LoVo (cell line): ENCODE data around the gene CALML6.
A peak's percentile ranks its signal among the peaks of the same experiment; 100 is the strongest.

ENCODE experiments used
- DNase-seq: peaks from one replicate; pipeline ENCODE4 v3.0.0-alpha.2; 2016; ENCODE audit warnings: low spot score

CALML6 gene

DNA sequence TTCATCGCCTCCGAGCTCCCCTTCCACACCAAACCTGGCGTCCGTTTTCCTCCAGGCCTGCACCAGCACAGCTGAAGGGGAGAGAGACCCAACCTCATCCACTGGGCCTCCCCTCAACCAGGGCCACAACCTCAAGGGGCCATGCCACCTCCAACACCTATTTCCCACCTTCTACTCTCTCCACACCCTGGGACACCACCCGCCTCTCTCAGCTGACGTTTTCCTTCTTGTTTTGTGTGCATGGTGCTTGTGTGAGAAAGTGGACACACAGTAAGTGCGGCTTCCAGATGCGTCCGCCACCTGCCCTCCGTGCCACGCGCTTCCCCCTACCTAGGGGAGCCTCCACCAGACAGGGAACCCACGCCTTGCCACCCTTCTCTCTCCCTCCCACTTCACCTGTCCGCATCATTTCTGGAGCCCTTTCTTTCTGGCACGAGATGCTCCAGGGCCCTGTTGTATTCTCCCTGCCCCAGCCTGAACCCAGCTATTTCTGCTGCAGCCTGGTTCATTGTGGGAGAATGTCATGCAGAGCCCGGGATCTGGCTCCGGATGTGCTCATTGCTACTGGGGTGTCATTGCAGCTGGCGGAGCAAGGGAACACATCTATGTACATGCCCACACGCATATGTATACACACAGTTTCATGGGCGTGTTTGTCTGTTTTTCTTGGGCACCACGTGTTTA, 22.8 kb upstream of the CALML6 start:
- DNase-seq, result no peak

DNA sequence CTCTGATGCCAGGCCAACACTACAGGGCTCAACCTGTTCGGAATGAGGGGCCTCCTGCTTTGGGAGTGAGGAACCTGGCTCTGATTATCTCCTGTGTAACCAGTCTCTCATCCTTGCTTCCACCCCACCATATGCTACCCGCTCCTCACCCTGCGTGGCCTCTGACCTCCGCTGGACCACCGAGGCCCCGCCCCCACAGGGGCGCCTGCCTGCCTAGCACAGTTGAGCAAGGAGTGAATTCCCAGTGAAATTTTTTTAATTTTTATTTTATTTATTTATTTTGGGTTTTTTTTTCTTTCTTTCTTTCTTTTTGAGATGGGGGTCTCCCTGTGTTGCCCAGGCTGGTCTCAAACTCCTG, 22.3 kb upstream of the CALML6 start:
- DNase-seq, result no peak

DNA sequence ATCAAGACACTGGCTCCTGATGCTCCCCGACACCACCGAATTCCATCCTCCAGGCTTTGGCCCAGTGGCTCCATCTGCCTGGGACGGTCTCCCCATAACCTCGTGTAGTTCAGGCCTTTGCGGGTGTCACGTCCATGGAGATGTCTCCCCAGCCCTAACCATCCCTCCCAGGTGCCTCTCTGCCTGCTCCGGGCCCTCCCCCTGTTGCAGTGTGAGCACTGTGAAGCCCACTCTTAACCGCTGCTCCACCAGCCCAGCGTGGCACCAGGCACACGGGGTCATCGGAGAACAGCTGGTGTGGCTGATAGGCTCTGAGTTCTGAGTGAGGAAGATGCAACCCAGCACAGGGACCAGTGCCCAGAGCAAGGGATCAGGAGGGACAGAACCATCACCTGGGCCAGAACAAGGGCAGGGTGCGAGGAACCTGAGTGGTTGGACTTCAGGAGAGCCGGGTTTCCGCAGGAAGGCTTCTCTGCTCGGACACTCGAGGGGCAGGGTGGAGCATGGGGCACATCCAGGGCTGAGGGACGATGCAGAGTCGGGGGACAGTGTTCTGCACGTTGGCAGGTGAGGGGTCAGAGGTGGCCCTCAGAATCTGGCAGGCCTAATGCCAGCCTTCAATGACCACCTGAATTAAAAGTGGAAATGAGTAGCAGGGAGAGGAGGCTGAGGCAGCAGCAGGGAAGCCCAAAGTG, 21.6 kb upstream of the CALML6 start:
- DNase-seq, result no peak

DNA sequence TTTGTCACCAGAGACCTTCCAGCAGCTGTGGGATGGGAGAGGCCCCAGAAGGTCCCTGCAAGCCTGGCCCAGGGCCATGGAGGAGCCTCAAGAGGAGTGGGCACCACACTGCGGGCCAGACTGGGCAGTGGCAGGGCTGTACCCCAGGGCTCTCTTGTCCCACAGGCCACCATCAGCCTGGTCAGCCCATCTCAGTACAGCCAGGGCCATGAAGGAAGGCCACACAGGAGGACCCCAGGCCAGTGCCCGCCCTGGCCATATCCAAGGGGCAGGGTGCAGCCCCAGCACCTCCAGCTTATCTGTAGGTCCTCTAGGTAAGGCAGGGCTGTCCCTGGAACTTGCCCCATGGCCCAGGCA, 21.1 kb upstream of the CALML6 start:
- no peak for DNase-seq

DNA sequence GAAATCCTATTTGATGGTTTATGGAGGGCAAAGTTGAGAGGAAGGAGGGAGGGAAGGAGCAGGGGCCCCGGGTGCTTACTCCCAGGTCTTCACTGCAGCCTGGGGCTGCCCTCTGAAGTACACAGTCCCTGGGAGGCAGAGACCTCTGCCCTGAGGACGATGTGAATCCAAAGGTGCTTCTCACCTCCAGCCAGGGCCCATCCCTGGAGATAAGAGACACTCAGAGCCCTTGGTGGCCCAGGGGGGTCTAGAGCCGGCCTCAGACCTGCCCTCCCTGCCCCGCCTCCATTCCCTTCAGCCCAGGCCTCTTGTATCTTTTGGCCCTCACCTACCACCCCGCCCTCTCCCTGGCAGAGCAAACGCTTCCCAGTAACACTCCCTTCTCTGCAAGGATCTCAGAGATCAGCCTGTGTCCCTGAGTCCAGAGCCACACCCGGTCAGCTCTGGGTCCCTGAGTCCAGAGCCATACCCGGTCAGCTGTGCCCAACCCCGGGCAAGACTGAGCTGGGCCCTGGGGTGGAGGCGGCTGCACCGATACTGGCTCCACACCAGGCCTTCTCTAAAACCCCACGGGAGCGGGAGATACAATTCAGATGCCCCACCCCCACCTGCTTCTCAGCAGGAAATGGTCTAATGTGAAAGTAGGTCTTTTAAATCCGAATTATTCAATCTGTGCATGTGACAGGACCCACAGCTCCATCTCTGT, 20.6 kb upstream of the CALML6 start:
- DNase-seq, result peak; percentile 38

DNA sequence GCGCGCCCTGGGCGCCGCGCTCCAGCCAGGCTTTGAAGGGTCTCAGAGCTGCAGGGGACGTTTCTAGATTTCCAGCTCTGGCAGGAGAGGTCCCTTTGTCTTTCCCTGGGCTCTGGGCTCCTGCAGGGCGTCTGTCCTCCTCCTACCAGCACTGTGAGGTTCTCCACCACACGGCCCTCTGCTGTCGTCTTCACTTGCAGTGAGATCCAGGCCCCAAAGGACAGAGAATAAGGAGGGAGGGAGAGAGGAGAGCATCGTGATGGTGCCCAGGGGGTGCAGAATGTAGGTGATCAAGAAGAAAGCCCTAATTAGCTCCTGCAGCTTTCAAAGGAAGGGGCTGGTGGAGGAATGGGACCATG, 20.0 kb upstream of the CALML6 start:
- no peak for DNase-seq

DNA sequence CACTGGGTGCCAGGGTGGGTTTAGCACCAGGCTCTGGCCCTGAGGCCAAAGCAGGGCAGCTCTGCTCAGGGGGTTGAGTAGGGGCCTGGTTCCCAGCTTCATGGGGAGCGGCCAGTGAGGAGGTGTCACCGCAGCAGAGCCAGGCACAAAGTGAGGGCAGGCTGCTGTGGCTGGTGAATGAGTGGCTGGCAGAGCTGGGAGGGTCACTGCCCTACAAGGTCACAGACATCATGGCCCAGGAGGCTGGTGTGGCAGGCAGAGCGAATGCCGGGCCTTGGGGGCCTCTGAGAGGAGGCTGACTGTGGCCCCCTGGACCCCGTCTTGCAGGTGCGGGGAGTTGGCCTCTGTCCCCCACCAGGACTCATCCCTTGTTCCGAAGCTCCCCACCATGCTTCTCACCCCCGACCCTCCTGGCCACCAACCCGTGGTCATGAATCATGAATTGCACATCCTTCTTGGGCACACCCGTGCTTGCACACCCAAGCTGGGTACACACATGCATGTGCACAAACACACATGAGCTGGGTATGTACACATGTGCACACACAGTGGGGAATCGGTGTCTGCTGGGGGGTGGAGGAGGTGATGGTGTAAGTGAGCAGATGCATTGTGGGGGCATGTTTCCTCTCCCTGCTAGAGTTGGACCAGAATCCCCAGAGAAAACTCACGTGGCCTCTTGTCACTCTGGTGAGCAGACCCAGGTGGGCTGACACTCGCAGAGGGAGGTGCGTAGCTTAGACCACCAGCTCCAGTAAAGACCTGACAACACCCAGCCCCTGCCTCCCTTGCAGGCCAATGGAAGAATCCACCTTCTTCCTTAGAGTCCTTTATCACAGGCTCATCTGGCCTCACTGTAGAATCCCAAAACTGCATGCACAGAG, 19.4 kb upstream of the CALML6 start:
- no peak for DNase-seq

DNA sequence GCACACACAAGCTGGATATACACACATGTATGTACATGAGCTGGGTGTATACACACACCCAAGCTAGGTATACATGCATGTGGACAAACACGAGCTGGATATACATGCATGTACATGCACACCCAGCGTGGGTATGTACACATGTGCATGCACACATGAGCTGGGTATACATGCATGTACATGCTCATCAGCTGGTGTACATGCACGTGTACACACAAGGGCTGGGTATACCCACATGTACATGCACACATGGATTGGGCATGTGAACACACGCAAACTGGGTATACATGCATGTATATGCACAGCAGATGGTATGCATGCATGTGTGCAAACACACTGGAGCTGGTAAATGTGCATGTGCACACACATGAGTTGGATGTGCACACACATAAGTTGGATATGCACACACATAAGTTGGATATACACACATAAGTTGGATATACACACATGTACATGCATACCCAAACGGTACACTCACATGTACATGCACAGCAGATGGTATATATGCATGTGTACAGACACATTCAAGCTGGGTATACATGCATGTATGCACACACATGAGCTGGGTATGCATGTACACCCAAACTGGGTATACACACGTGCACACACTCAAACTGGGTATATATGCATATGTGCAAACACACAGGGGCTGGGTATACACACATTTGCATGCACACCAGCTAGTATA, 16.7 kb upstream of the CALML6 start:
- no peak for DNase-seq

DNA sequence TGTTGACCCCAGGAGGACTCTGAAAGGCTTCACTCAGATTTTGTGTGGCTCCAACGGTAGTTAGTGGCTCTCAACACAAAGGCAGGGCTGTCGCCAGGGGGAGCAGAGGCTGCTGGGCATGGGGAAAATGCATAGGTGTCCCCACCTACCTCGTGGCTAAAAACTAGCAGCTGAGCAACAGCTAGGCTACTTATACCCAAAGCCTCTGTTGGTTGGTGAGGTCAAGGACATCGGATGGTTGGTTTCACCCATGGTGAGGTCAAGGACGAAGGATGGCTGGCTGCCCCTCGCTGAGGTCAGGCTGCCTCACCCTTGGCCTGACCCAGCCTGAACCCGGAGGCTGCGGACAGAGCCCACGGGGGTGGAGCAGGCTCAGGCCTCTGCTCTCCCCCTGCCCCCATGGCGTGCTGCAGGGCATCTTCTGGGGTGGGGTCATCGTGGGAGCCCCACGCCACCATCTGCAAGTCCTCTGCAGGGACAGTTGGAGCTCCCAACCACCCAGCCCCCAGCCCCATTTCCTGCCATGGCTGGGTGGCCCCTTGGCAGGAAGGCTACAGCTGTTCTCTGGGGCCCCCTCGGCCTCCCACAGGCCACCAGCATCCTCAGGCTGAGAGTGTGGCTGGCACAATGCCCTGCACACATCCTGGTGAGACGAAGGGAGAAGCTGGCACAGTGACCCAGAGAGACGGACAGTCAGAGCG, 15.6 kb upstream of the CALML6 start:
- no peak for DNase-seq

DNA sequence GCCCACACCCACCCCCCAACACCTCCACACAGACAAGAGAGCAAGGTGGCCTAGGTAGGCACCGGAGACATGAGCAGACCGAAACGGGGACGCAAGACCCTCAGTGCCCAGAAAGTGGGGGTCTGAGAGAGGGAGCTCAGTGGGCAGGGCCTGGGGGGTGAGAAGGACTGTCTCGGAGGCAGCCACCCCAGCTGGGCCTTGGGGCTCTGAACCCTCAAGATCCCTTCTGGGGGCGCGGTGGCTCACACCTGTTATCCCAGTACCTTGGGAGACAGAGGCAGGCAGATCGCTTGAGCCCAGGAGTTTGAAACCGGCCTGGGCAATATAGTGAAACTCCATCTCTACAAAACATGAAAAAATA, 15.1 kb upstream of the CALML6 start:
- no peak for DNase-seq

DNA sequence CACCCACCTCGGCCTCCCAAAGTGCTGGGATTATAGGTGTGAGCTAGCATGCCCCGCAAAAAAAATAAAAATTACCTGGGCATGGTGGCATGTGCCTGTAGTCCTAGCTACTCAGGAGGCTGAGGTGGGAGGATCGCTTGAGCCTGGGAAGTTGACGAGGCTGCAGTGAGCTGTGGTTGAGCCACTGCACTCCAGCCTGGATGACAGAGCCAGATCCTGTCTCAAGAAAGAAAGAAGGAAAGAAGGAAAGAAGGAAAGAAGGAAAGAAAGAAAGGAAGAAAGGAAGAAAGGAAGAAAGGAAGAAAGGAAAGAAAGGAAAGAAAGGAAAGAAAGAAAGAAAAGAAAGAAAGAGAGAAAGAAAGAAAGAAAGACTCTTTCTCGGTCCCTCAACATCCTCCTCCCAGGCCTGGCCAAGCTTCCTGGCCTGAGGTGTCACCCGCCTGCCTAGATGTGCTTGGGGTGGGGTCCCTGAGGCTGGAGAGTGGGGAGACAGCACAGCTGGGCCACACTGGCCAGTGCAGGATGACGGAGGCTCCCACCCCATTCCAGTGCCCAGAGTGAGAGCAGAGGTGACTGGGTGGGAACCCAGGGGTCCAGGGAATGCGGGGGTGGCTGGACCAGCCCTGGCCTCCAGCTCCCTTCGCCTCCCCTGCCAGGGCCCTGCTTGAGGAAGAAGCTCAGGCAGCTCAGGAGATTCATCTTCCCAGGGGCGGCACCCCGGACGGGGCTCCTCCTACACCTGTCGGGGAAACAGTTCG, 14.0 kb upstream of the CALML6 start:
- DNase-seq, result no peak

DNA sequence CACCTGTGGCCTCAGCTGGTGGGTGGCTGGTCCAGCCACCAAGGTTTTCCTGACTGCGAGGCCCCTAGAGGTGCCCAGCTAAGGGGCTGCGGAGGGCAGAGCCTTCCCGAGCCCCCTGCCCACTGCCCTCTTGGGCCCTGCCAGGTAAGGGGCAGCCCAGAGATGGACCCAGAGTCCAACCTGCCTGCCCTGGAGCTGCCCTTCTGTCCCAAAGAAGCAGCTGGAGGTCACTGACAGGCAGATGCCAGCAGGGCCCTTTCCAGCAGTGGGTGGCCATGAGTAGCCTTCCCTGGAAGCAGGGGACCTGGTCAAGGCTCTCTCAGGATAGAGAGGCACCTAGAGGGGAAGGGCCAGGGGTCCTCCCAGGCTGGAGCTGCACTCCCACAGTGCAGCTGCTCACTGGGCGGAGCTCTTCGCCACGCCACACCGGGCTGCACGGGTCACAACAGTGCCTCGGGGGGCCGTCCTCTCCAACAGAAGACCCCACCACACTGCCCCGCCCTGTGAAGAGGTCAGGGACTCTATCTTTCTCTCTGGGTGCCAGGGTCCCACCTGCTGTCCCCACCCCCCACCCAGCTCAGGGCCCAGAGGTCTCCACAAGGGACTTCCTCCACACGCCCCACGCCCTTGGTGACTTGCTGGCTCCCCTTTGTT, 13.3 kb upstream of the CALML6 start:
- DNase-seq, result no peak

DNA sequence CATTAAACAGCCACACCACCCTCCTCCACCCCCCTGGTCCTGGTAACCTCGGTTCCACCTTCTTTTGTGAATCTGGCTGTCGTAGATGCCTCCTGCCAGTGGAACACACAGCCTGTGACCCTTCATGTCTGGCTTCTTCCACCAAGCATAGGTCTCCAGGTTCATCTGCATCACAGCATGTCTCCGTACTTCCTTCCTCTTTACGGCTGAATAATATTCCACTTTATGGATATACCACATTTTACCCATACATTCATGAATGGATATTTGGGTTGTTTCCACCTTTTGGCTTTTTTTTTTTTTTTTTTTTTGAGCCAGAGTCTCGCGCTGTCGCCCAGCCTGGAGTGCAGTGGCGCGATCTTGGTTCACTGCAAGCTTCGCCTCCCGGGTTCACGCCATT, 11.8 kb upstream of the CALML6 start:
- DNase-seq, result no peak

DNA sequence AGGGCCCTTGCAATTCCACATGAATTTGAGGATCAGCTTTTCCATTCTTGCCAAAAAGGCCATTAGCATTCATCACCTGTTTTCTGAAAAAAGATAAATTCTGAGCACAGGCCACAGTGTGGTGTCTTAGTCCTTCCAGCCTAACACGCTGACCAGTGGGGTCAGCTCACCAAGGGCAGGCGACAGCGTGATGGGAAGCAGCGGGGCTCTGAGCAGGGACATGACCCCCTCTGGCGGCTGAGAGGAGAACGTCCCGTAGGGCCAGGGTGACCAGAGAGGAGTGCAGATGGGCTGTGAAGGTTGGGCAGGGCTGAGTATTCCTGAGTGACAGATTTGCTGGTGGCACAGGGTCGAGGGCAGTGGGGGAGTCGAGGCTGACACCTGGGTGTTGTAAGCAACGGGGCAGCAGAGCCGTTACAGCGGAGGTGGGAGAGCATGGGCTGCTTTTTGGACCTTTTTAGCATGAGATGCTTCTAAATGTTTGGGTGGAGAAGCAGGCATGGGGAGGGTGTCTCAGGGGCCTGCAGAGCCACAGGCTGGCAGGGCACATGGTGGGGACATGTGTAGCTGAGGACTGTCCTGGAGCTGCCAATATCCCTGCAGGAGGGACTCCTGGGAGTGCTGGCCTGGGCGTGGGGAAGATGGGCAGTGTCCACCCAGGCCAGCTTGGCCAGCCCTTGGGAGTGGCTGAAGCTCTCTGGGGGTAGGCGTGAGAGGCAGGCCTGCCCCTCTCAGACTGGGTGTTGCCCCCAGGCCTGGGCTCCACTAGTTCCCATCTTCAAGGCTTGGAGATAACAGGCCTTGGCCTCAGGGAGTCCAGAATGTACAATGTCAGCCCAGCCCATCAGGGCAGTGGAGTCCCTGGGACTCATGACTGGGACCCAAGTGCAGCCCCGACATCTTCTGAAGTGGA, 8.6 kb upstream of the CALML6 start:
- DNase-seq, result peak; percentile 78

DNA sequence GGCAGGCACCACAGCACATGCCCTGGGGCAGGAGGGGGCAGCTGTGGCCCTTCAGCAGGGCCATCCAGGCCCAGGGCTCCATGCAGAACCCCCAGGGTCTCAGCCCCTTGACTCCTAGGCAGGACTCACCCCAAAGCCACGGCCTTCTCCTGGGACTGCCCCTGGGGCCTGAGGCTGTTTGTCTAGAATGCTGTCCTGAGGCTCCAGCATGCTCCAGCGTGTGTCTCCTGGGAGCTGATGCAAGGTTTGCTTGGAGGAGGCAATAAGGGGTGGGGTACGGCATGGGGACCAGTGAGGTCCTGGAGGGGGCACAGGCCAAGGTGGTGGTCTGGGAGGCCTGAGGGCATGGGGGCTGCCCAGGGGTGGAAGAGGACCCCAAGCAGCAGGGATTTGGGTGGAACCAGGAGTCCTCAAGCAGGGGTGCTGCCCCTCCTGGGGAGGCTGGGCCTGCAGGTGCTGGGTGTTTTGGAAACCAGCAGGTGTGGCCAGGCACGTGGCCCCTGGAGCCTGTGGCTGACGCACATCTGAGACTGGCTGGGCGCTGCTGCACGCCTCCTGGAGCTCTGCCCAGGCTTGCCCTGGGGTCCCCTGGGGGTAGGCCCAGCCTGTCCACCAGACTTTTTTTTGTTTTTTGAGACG, 7.8 kb upstream of the CALML6 start:
- DNase-seq, result peak; percentile 49

DNA sequence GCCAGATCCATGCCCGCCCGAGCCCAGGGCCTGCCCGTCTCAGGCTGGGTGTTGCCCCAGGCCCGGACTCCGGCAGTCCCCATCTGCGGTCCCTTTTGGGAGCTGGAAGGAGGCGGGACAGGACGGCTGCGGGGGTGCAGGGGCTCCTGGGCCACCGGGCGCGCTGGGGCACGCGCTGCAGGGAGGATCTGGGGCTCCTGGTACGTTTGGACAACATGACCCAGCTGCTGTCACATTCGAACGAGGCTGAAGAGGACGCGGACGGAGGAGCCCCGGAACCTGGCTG, 6.6 kb upstream of the CALML6 start:
- no peak for DNase-seq

DNA sequence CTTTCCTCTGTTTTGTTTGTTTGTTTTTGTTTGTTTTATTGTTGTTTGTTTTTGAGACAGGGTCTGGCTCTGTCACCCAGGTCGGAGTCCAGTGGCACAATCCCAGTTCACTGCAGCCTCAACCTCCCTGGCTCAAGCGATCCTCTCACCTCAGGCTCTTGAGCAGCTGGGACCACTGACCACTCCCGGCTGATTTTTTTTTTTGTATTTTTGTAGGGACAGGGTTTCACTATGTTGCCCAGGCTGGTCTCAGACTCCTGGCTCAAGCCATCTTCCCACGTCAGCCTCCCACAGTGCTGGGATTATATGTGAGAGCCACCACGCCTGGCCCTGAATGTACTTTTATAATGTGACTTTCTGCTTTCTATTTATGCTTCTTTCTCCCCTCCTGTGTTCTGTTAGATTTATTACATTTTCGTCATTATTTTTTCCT, 5.0 kb upstream of the CALML6 start:
- DNase-seq, result no peak

DNA sequence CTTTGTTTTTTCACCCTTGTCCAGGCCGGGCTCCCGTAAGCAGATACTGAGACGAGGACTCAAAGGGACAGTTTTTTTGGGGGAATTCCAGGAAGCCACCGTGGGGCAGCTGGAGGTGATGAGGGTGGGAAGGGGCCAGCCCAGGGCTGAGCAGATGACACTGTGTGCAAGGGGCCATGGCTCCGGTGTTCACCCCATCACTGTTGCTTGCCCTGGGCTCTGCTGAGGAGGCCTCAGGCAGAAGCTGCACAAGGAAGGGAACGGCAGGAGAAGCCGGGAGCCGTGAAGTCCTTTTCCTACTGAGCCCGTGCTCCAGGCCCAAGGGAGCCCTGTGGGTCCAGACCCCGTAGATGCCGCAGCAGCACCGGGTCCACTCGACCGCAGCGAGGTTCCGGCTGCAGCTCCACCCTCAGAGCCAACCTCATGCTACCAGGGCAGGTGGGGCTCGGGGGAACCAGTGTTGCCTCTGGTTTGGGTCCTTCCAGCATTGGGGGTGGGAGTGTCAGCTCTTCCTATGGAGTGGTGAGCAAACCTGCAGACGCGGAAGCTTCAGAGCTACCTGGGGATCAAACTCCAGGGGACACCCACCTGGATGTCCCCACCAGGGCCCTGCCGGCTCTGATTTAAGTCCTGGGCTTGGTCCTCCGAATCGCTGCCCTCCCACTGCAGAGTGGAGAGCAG, 4.3 kb upstream of the CALML6 start:
- no peak for DNase-seq
